Keratinocyte (primary cell): ENCODE results near the gene EHBP1. TPM values are rescaled to one million over a fixed set of nuclear protein-coding genes. Genes with fewer than 3 reads are reported as not detected.

Experiments
- DNase-seq: peaks from one replicate; pipeline ENCODE4 v3.0.0-alpha.2; 2011; ENCODE audit warnings: low read depth, missing footprints, low spot score
- FAIRE-seq: peaks from 2 replicates; lab custom pipeline; 2011; peaks lifted over from hg19 to GRCh38; lab: Jason Lieb, UNC
- H2AFZ ChIP-seq: 2 replicates; pipeline ENCODE4 v1.6.0; 2012; ENCODE audit warnings: low read length, control low read depth, inconsistent platforms; ENCODE audit not compliant: control insufficient read depth
- H3K27ac ChIP-seq: 2 replicates; pipeline ENCODE4 v1.5.1; 2011; ENCODE audit warnings: low read length; ENCODE audit not compliant: control insufficient read depth, insufficient read depth
- H3K27me3 ChIP-seq: 3 replicates; pipeline ENCODE4 v1.6.0; 2011; ENCODE audit warnings: low read length; ENCODE audit not compliant: control insufficient read depth, insufficient read depth; ENCODE audit errors: extremely low read depth
- H3K36me3 ChIP-seq, 2 experiments: 2 replicates in 1 of 2; 3 replicates in 1 of 2; pipeline ENCODE4 v1.5.1; 2011; ENCODE audit warnings: low read length in 2 of 2, mild to moderate bottlenecking in 1 of 2; ENCODE audit not compliant: control insufficient read depth in 2 of 2, insufficient read depth in 2 of 2; ENCODE audit errors: extremely low read depth in 1 of 2
- H3K4me1 ChIP-seq: 3 replicates; pipeline ENCODE4 v1.5.1; 2011; ENCODE audit warnings: low read length; ENCODE audit not compliant: control insufficient read depth, insufficient read depth; ENCODE audit errors: extremely low read depth
- H3K4me2 ChIP-seq: 3 replicates; pipeline ENCODE4 v1.6.0; 2011; ENCODE audit warnings: low read depth, low read length; ENCODE audit not compliant: control insufficient read depth, insufficient read depth; ENCODE audit errors: extremely low read depth
- H3K4me3 ChIP-seq, 3 experiments: fragments of 200-600 bp in 1 of 3; sonication (generic) in 1 of 3; 2 replicates in 2 of 3; 3 replicates in 1 of 3; pipeline ENCODE4 v1.5.1; 2011 to 2016; ENCODE audit warnings: low read length in 3 of 3, mild to moderate bottlenecking in 3 of 3, control low read depth in 2 of 3, inconsistent platforms in 1 of 3, low read depth in 1 of 3, mixed read lengths in 1 of 3, mixed run types in 1 of 3, moderate library complexity in 1 of 3; ENCODE audit not compliant: control insufficient read depth in 2 of 3, insufficient read depth in 2 of 3; ENCODE audit errors: extremely low read depth in 1 of 3
- H3K79me2 ChIP-seq: 2 replicates; pipeline ENCODE4 v1.6.0; 2012; ENCODE audit warnings: low read length; ENCODE audit not compliant: control insufficient read depth, insufficient read depth
- H3K9ac ChIP-seq: 3 replicates; pipeline ENCODE4 v1.6.0; 2011; ENCODE audit warnings: low read length; ENCODE audit not compliant: control insufficient read depth, insufficient read depth; ENCODE audit errors: extremely low read depth
- H3K9me1 ChIP-seq: 3 replicates; pipeline ENCODE4 v1.6.0; 2011; ENCODE audit warnings: low read length; ENCODE audit not compliant: control insufficient read depth, insufficient read depth; ENCODE audit errors: extremely low read depth
- H3K9me3 ChIP-seq: 2 replicates; pipeline ENCODE4 v1.5.1; 2012; ENCODE audit warnings: low read depth, low read length; ENCODE audit not compliant: control insufficient read depth
- H4K20me1 ChIP-seq: 3 replicates; pipeline ENCODE4 v1.6.0; 2011; ENCODE audit warnings: low read length; ENCODE audit not compliant: control insufficient read depth, insufficient read depth; ENCODE audit errors: extremely low read depth
- EZH2 ChIP-seq: IDR thresholded peaks from one replicate; pipeline ENCODE4 v1.6.1; 2012; ENCODE audit warnings: inconsistent platforms, mild to moderate bottlenecking, low read length, moderate library complexity
- dilution Hi-C: fragments of 300-500 bp; cut with MboI; formaldehyde crosslinking; loops from one replicate; pipeline ENCODE4 v1.7.0; 2020; ENCODE audit warnings: low sequenced_read_pairs; ENCODE audit not compliant: extremely low pct_ligation_motif_present
- polyA plus RNA-seq, 5 experiments: library from polyadenylated mRNA; depleted of rRNA in 3 of 5; stranded (reverse) in 3 of 5; stranded (forward) in 1 of 5; unstranded in 1 of 5; fragments of >200 nt; gene quantifications; 1 replicate in 1 of 5; 2 replicates in 3 of 5; 3 replicates in 1 of 5; pipeline versions ENCODE4 v1.2.1 to v1.2.3, GENCODE V29; 2011 to 2012; ENCODE audit warnings: missing spikeins in 2 of 5, low read depth in 1 of 5, low replicate concordance in 1 of 5
- TF ChIP-seq, protein P1 (sequence below), 3 experiments: IDR thresholded peaks in 1 of 3; conservative IDR thresholded peaks in 1 of 3; optimal IDR thresholded peaks in 1 of 3; 2 replicates in 2 of 3; 3 replicates in 1 of 3; pipeline versions ENCODE3 to v1.5.1; 2011; ENCODE audit warnings: low read length in 3 of 3, mild to moderate bottlenecking in 3 of 3, moderate library complexity in 2 of 3, control low read depth in 1 of 3, inconsistent platforms in 1 of 3; ENCODE audit not compliant: insufficient read depth in 2 of 3; ENCODE audit errors: extremely low read depth in 1 of 3

EHBP1 gene
- polyA plus RNA-seq, 1 donor (not counting 4 experiments of a cell fraction or from before 2014, with no cell fraction given): 59.0 TPM

- Histone ChIP-seq H3K4me1 (peaks cover 10% of the 10 kb centered on the region), H3K27ac (no peak overlapping the region), H3K4me2 (no peak overlapping the region), H3K9me1 (no peaks in the 10 kb centered on the region), H2AFZ (no peak overlapping the region), H3K9ac (no peak overlapping the region), H3K79me2 (no peaks in the 10 kb centered on the region), H3K27me3 (no peaks in the 10 kb centered on the region), H3K9me3 (no peaks in the 10 kb centered on the region), H4K20me1 (no peaks in the 10 kb centered on the region), H3K36me3 (peaks cover 2% of the 10 kb centered on the region in 2 experiments), H3K4me3 (no peak overlapping the region)
- no peak for FAIRE-seq
- DNase-seq: no peak
- TF ChIP-seq, protein P1, sequence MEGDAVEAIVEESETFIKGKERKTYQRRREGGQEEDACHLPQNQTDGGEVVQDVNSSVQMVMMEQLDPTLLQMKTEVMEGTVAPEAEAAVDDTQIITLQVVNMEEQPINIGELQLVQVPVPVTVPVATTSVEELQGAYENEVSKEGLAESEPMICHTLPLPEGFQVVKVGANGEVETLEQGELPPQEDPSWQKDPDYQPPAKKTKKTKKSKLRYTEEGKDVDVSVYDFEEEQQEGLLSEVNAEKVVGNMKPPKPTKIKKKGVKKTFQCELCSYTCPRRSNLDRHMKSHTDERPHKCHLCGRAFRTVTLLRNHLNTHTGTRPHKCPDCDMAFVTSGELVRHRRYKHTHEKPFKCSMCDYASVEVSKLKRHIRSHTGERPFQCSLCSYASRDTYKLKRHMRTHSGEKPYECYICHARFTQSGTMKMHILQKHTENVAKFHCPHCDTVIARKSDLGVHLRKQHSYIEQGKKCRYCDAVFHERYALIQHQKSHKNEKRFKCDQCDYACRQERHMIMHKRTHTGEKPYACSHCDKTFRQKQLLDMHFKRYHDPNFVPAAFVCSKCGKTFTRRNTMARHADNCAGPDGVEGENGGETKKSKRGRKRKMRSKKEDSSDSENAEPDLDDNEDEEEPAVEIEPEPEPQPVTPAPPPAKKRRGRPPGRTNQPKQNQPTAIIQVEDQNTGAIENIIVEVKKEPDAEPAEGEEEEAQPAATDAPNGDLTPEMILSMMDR (optimal IDR thresholded peaks at IDR 0.05 in 1 of 3, IDR thresholded peaks at IDR 0.05 in 1 of 3, conservative IDR thresholded peaks at IDR 0.05 in 1 of 3; ENCODE audit: extremely low read depth in 1 of 3, insufficient read depth in 2 of 3, low read length in 3 of 3): no peak
- no peak for TF ChIP-seq EZH2
- dilution Hi-C loops: no loop called here
Observed at GRCh38 chr2:62991605-62992004, 286.1 kb downstream of the EHBP1 start.

- Histone ChIP-seq H3K9me3 (no peaks in the 10 kb centered on the region), H3K79me2 (no peaks in the 10 kb centered on the region), H3K27ac (no peak overlapping the region), H3K36me3 (peaks cover 2% of the 10 kb centered on the region in 2 experiments), H3K9me1 (no peaks in the 10 kb centered on the region), H3K9ac (no peak overlapping the region), H2AFZ (no peak overlapping the region), H4K20me1 (no peaks in the 10 kb centered on the region), H3K27me3 (no peaks in the 10 kb centered on the region), H3K4me2 (no peak overlapping the region), H3K4me1 (peaks cover 10% of the 10 kb centered on the region), H3K4me3 (no peak overlapping the region)
- FAIRE-seq (no peak), DNase-seq (no peak)
- TF ChIP-seq EZH2: no peak
- TF ChIP-seq, protein P1 (optimal IDR thresholded peaks at IDR 0.05 in 1 of 3, IDR thresholded peaks at IDR 0.05 in 1 of 3, conservative IDR thresholded peaks at IDR 0.05 in 1 of 3; ENCODE audit: extremely low read depth in 1 of 3, insufficient read depth in 2 of 3, low read length in 3 of 3): no peak
- dilution Hi-C loops: no loop called here
Observed at GRCh38 chr2:62992561-62992960, 287.0 kb downstream of the EHBP1 start.
